Astrocyte of the spinal cord (primary cell): ENCODE measurements around the gene IFNGR2.
"Not testable (repeated sequence)": the region's sequence is repeated elsewhere in the genome, so short reads cannot be mapped to it uniquely, and the experiment has no call there.

Experiments
- DNase-seq: peaks from one replicate; pipeline ENCODE4 v3.0.0; 2011; ENCODE audit warnings: low read depth, low spot score
- H3K4me3 ChIP-seq: 2 replicates; pipeline ENCODE4 v1.5.1; 2011; ENCODE audit warnings: low read depth, mild to moderate bottlenecking, low read length, moderate library complexity
- CTCF ChIP-seq: IDR thresholded peaks from 2 replicates; pipeline ENCODE4 v1.5.1; 2012; ENCODE audit warnings: low read depth, mild to moderate bottlenecking, low read length, inconsistent platforms
- in situ Hi-C: cut with HindIII; loops from 2 replicates; pipeline ENCODE4 v1.10.0; 2017; ENCODE audit warnings: low sequenced_read_pairs

IFNGR2 gene

GRCh38 chr21:33455686-33456446 is 52.7 kb downstream of the IFNGR2 start:
- no peak overlapping the region for H3K4me3 ChIP-seq
- no peak for DNase-seq
- TF ChIP-seq CTCF = no peak
- in situ Hi-C loops = no loop called here

- DNase-seq = no peak
- no peak for TF ChIP-seq CTCF
- no peak overlapping the region for H3K4me3 ChIP-seq
- in situ Hi-C loops = no loop called here
Observed at GRCh38 chr21:33458861-33459260, 55.6 kb downstream of the IFNGR2 start.

- H3K4me3 ChIP-seq = no peak overlapping the region
- in situ Hi-C loops = no loop called here
- TF ChIP-seq CTCF = no peak
- DNase-seq = no peak
Observed at GRCh38 chr21:33461538-33462250, 58.5 kb downstream of the IFNGR2 start.

- DNase-seq, in situ Hi-C loops, H3K4me3 ChIP-seq: not testable (repeated sequence)
Observed at GRCh38 chr21:33469183-33469582, 66.0 kb downstream of the IFNGR2 start.

- in situ Hi-C loops = no loop called here
- DNase-seq = no peak
- no peak for TF ChIP-seq CTCF
- no peak overlapping the region for H3K4me3 ChIP-seq
Observed at GRCh38 chr21:33470701-33471100, 67.5 kb downstream of the IFNGR2 start.

- in situ Hi-C loops = no loop called here
- TF ChIP-seq CTCF = no peak
- no peak for DNase-seq
- no peak overlapping the region for H3K4me3 ChIP-seq
Observed at GRCh38 chr21:33473344-33473743, 70.1 kb downstream of the IFNGR2 start.

- in situ Hi-C loops = no loop called here
- no peak for DNase-seq
- H3K4me3 ChIP-seq = no peak overlapping the region
- TF ChIP-seq CTCF = no peak
Observed at GRCh38 chr21:33477066-33477465, 73.9 kb downstream of the IFNGR2 start.
